ENCODE results near the gene EFHB.

Gene EFHB

GRCh38 chr3:19950316-19950715, 16.3 kb upstream of the EFHB start:
- H3K27ac ChIP-seq (ENCODE audit: extremely low read depth, low read depth, low read length), result no peak overlapping the region
- ChIA-PET CTCF (no interaction called here), POLR2A (no interaction called here)
- H3K36me3 ChIP-seq (ENCODE audit: control insufficient read depth in 2 of 2, insufficient read depth in 1 of 2, low read length in 2 of 2), result peaks cover 31 to 43% of the 10 kb centered on the region in 2 experiments
- no peak for TF ChIP-seq FEZF1 (tag by site-specific recombination; IDR thresholded peaks at IDR 0.05)
- no peak for TF ChIP-seq CTCF (tag by site-specific recombination; IDR thresholded peaks at IDR 0.05)
- no peak for TF ChIP-seq ZBTB20 (tag by site-specific recombination; IDR thresholded peaks at IDR 0.05)
- TF ChIP-seq ZNF302 (tag by site-specific recombination; IDR thresholded peaks at IDR 0.05; ENCODE audit: low read depth), result no peak
- TF ChIP-seq ZBTB10 (tag by site-specific recombination; IDR thresholded peaks at IDR 0.05), result no peak
- TF ChIP-seq ZNF664 (tag by site-specific recombination; IDR thresholded peaks at IDR 0.05), result peak; percentile 78
- no peaks in the 10 kb centered on the region for H3K9me3 ChIP-seq (ENCODE audit: control insufficient read depth, insufficient read depth, low read depth, low read length)
- H3K4me3 ChIP-seq (ENCODE audit: low read depth, low read length), result no peak overlapping the region
- peaks cover 5% of the 10 kb centered on the region; the same call in 1 of the 2 replicates for H3K4me1 ChIP-seq (ENCODE audit: control insufficient read depth, insufficient read depth, low read length)

- peaks cover 5% of the 10 kb centered on the region; the same call in 1 of the 2 replicates for H3K4me1 ChIP-seq (ENCODE audit: control insufficient read depth, insufficient read depth, low read length)
- ChIA-PET CTCF (no interaction called here), POLR2A (interaction anchor here (0.5 to 0.7 kb wide), 2 partner anchors 15 to 59 kb away, joined by 3 to 4 read pairs; no protein-coding TSS in a partner anchor)
- peaks cover 17 to 22% of the 10 kb centered on the region in 2 experiments for H3K36me3 ChIP-seq (ENCODE audit: control insufficient read depth in 2 of 2, insufficient read depth in 1 of 2, low read length in 2 of 2)
- TF ChIP-seq ZBTB26 (tag by site-specific recombination; optimal IDR thresholded peaks at IDR 0.05) (no peak), ZNF544 (tag by site-specific recombination; IDR thresholded peaks at IDR 0.05) (no peak), ZNF501 (tag by site-specific recombination; IDR thresholded peaks at IDR 0.05) (no peak), BCL11A (tag by site-specific recombination; IDR thresholded peaks at IDR 0.05; ENCODE audit: low read depth) (no peak)
- H3K4me3 ChIP-seq (ENCODE audit: low read depth, low read length), result peak overlapping the region; percentile 81
- no peaks in the 10 kb centered on the region for H3K9me3 ChIP-seq (ENCODE audit: control insufficient read depth, insufficient read depth, low read depth, low read length)
- 0 out of 2 replicates have a peak overlapping the region, but pooled peaks have one; percentile 92 for H3K27ac ChIP-seq (ENCODE audit: extremely low read depth, low read depth, low read length)
Measured at GRCh38 chr3:19948226-19948591, 14.2 kb upstream of the EFHB start.

- H3K9me3 ChIP-seq (ENCODE audit: control insufficient read depth, insufficient read depth, low read depth, low read length), result no peaks in the 10 kb centered on the region
- H3K4me1 ChIP-seq (ENCODE audit: control insufficient read depth, insufficient read depth, low read length), result peaks cover 5% of the 10 kb centered on the region; the same call in 1 of the 2 replicates
- CTCF ChIA-PET, result no interaction called here
- peak overlapping the region; percentile 81 for H3K4me3 ChIP-seq (ENCODE audit: low read depth, low read length)
- H3K36me3 ChIP-seq (ENCODE audit: control insufficient read depth in 2 of 2, insufficient read depth in 1 of 2, low read length in 2 of 2), result peaks cover 14 to 20% of the 10 kb centered on the region in 2 experiments
- peak overlapping the region; percentile 92 for H3K27ac ChIP-seq (ENCODE audit: extremely low read depth, low read depth, low read length)
- POLR2A ChIA-PET, result interaction anchor here (0.5 to 0.7 kb wide), 3 partner anchors 15 to 235 kb away, joined by 3 to 4 read pairs (median 3); no protein-coding TSS in a partner anchor
- TF ChIP-seq ZSCAN5A (tag by site-specific recombination; IDR thresholded peaks at IDR 0.05) (peak; percentile 81; the same call in 1 of the 2 replicates), GLIS2 (tag by site-specific recombination; IDR thresholded peaks at IDR 0.05) (peak; percentile 93), GLIS1 (tag by site-specific recombination; IDR thresholded peaks at IDR 0.05) (peak; percentile 75), ZBTB26 (tag by site-specific recombination; optimal IDR thresholded peaks at IDR 0.05) (peak; percentile 70), ZNF76 (tag by site-specific recombination; IDR thresholded peaks at IDR 0.05; ENCODE audit: borderline replicate concordance, low read depth) (peak; percentile 28; the same call in 1 of the 2 replicates), ZSCAN30 (tag by site-specific recombination; IDR thresholded peaks at IDR 0.05) (peak; percentile 77), YY1 (tag by site-specific recombination; IDR thresholded peaks at IDR 0.05) (peak; percentile 78), ZNF223 (tag by site-specific recombination; IDR thresholded peaks at IDR 0.05) (peak; percentile 6; the same call in 1 of the 2 replicates), KLF17 (tag by site-specific recombination; IDR thresholded peaks at IDR 0.05) (peak; percentile 34; the same call in 1 of the 2 replicates), ZNF341 (tag by site-specific recombination; IDR thresholded peaks at IDR 0.05; ENCODE audit: low read depth) (peak; percentile 57), ZNF133 (tag by site-specific recombination; IDR thresholded peaks at IDR 0.05) (no peak)
Measured at GRCh38 chr3:19947549-19948225, 13.7 kb upstream of the EFHB start.

Measured in HEK293 (cell line).